Measurements from ENCODE around the gene TFEB.

Gene TFEB

DNA sequence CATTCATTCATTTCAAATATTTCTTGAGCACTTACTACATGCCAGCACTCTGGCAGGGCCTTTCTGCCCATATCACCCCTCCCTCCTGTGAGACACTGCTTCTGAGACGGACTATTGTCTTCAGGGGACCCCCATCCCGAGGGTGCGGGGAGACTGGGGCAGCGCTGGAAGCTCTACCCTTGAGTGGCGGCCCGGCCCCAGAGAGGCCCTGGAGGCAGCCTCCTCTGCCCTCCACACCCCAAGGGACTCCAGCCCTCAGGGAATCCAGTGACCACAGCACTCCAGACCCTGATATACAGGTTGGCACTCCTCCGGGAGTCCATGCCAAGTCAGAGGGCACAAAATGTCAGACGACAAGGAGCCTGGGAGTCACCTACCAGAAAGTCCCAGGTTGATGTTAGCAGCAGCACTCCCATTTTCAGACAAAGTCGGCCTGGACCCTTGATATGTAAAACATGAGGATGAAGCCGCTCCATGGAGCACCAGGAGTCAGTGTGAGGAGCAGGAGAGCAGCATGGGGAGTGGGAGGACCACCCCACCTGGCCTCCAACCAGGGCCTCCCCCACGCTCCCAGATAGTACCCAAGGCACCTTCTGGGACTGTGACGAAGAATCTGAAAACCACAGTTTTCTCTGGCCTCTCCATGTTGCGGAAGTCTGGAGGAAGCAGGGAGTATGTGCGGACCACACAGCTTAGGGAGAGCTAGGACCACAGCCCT, 20.7 kb downstream of the TFEB start:
- TF ChIP-seq, protein P1, sequence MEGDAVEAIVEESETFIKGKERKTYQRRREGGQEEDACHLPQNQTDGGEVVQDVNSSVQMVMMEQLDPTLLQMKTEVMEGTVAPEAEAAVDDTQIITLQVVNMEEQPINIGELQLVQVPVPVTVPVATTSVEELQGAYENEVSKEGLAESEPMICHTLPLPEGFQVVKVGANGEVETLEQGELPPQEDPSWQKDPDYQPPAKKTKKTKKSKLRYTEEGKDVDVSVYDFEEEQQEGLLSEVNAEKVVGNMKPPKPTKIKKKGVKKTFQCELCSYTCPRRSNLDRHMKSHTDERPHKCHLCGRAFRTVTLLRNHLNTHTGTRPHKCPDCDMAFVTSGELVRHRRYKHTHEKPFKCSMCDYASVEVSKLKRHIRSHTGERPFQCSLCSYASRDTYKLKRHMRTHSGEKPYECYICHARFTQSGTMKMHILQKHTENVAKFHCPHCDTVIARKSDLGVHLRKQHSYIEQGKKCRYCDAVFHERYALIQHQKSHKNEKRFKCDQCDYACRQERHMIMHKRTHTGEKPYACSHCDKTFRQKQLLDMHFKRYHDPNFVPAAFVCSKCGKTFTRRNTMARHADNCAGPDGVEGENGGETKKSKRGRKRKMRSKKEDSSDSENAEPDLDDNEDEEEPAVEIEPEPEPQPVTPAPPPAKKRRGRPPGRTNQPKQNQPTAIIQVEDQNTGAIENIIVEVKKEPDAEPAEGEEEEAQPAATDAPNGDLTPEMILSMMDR (IDR thresholded peaks at IDR 0.05): no peak

DNA sequence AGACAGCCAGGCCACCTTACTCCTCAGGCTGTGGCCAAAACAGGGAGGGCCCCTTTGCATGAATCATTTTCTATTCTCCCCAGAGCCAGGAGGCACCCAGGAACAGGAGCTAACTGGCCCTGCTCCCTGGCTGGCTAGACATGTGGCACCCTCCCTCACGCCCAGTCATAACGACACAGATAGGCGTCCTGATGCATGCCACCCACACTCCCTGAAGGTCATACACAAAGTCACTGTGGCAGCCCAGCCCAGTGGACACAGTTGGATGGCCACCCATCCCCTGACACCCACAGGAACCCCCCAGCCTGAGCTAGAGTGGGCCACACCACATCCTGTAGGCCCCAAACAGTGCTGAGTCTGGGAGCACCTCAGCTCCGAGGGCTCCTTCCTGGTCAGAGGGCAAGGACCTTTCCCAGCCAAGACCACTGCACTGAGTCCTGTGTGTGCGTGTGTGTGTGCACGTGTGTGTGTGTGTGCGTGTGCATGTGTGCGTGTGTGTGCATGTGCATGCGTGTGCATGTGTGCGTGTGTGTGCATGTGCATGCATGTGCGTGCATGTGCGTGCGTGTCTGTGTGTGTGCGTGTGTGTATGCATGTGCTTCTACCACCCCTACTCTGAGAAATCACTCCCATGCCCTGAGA, 21.6 kb downstream of the TFEB start:
- TF ChIP-seq, protein P1 (IDR thresholded peaks at IDR 0.05): no peak

DNA sequence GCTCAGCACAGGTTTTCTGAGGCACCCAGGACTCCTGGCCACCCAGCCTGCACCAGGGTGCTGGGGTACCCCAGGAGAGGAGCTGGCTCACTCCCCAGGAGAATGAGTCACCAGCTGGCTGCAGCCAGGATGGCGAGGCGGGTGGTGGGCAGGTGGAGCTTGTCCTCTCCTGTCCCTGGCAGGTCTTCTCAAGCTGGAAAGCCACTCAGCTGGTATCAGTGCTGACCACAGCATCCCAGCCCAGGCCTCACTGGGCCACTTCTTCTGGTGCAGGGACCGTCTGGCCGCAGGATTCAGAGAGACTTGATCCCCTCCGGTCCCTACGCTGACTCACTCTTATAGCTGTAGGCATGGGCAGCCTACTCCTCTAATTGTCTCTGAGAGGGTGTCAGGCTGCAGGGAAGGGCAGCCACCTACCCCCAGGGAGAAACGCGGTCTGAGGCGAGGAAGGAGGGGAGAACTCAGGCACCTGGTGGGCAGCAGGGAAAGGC, 22.2 kb downstream of the TFEB start:
- TF ChIP-seq, protein P1 (IDR thresholded peaks at IDR 0.05): no peak

DNA sequence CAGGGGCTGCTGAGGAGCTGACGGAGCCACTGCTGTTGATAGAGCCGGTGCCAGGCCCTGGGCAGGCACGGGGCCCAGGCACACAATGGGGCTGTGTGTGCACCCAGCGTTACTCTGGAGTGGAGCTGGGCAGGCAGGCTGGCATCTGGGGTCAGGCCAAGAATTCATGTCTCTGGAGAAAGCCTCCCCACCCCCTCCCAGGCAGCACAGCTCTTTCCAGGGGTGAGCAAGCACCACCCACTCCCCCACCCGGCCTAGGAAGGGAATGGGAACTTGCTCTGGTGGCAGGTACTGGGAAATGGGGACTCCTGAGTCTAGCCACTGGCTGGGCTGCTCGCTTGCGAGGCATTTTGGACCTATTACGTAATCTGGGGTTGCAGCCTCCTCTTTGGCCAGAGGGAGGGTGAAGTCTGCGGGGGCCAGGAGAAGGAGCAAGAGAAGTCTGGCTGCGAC, 22.7 kb downstream of the TFEB start:
- TF ChIP-seq, protein P1 (IDR thresholded peaks at IDR 0.05): no peak

DNA sequence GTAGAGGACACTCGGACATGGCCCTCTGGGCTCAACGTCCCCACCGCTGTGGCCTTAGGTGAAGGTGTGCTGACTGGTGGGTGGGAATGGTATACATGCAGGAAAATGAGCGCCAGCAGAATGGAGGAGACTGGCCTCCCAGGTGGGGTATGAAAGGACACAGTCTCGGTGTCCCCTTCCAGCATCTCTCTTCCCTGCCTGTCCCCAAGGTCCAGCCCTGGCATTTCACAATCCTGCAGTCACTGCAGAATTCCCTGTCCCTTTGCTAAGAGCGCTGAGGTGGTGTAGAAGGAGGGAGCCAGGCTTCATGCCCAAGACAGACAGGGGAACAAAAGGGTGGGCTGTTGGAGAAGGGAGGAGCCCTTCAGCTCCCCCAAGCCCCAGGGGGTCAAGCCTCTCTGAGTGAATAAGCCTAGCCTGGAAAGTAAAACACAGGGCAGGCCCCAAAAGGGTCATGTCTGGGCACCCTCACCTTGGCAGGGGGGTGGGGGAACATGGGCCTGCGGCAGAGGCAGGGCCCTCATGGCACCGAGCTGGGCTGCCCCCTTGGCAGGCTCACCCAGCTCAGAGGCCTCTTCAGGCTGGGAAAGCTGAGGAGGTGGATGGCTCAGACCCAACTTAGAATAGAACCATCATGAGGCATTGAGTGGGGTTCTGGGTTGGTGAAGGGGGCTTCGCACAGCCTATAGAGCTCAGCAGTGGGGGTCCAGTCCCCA, 23.9 kb downstream of the TFEB start:
- TF ChIP-seq, protein P1 (IDR thresholded peaks at IDR 0.05): no peak

DNA sequence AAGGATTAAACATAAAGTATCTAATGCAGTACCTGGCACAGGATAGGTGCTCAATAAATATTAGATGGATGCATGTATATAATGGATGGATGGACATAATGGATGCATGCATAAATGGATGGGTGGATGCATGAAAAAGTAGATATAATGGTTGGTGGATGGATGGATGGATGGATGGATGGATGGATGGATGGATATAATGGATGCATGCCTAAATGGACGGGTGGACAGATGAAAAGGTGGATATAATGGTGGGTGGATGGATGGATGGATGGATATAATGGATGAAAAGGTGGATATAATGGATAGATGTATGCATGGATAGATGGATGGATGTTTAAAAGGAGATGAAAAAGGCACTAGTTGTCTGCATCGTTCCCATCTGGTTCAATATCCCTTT, 26.0 kb downstream of the TFEB start:
- TF ChIP-seq, protein P1 (IDR thresholded peaks at IDR 0.05): no peak

DNA sequence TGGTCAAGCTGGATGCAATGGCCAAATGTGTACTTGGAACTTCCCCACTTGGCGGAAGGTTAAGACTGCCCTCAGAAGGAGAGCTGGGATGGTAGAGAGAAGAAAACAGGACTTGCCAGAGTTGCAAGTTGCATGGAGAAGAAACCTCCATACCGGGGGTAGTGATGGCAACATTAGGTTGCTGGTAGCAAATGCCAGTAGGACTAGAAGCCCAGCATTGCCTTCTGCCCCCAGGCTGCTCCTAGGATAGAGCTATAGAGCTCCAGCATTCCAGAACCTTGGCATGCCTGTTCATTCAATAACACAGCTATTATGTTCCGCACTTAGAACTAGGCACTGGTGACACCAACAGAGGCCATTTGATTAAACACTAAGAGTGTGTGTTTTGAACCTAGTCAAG, 26.6 kb downstream of the TFEB start:
- TF ChIP-seq, protein P1 (IDR thresholded peaks at IDR 0.05): no peak

Measured in LNCAP (cell line).